BLaER1 treated with 17β-estradiol and CSF1 and Interleukin-3, amounts not matched to agents 10 nM and 100 nM (cell line): ENCODE results near the gene FAM124A.

ENCODE experiments used
- H3K27ac ChIP-seq, 11 experiments: shearing (Covaris generic); formaldehyde crosslinking; 2 replicates each; pipeline ENCODE4 v1.8.1; 2022
- H3K27me3 ChIP-seq, 11 experiments: shearing (Covaris generic); formaldehyde crosslinking; 2 replicates each; pipeline ENCODE4 v1.8.1; 2022
- H3K36me3 ChIP-seq, 11 experiments: shearing (Covaris generic); formaldehyde crosslinking; 2 replicates each; pipeline ENCODE4 v1.8.1; 2022
- H3K4me1 ChIP-seq, 10 experiments: shearing (Covaris generic); formaldehyde crosslinking; 2 replicates each; pipeline ENCODE4 v1.8.1; 2022
- H3K4me2 ChIP-seq, 11 experiments: shearing (Covaris generic); formaldehyde crosslinking; 2 replicates each; pipeline ENCODE4 v1.8.1; 2022
- H3K4me3 ChIP-seq, 10 experiments: shearing (Covaris generic); formaldehyde crosslinking; 2 replicates each; pipeline ENCODE4 v1.8.1; 2022
- H3K9ac ChIP-seq, 11 experiments: shearing (Covaris generic); formaldehyde crosslinking; 2 replicates each; pipeline ENCODE4 v1.8.1; 2022
- H3K9me3 ChIP-seq, 11 experiments: shearing (Covaris generic); formaldehyde crosslinking; replicated peaks in 1 of 11; 2 replicates each; pipeline ENCODE4 v1.8.1; 2022
- H4K20me1 ChIP-seq, 11 experiments: shearing (Covaris generic); formaldehyde crosslinking; 2 replicates each; pipeline ENCODE4 v1.8.1; 2022
- Cebpa-rat ChIP-seq, 11 experiments: shearing (Covaris generic); IDR thresholded peaks; 2 replicates each; pipeline ENCODE4 v1.8.1; 2022

The FAM124A gene

DNA sequence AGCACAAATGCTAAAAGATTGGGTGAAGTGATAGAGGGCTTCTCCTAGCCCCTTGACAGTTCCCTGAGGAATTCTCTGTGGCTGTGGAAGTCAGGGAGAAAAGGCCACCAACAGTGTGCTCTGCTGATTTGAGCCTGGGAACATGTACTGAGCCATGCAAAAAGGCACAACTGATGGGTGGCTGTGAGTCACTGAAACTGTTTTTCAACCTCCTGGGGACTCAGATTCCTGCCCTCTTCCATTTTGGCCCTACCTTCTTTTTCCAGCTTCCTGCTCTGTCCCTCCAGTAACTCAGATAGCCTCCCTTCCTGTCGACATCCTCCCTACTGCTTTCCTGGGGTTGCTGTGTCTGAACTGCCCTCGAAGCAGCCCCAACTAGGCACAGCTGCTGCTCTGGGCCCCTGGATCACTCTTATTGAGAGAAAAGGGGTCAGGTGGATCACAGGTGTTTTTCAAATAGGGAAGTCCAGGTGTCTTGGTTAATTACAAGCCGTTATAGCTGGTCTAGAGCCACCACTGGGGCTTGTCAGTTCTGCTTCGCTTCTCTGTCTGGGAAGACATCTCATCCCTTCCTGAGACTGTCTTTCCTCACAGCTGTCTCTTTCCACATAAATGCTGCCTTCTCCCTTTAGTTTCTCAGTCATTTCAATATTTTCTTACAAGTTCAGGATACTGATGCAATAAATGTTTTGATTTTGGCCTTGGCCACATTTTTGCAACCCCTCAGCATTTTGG, 13.7 kb downstream of the FAM124A start:
- Histone ChIP-seq H3K36me3 (no peaks in the 10 kb centered on the region), H3K4me1 (peaks cover 19 to 53% (median 41%) of the 10 kb centered on the region in 10 experiments), H3K27ac (peak overlapping the region in 4 of 11 experiments; percentile 55 to 83 (median 70); a peak in 8 of 22 replicates), H3K27me3 (no peaks in the 10 kb centered on the region), H4K20me1 (no peaks in the 10 kb centered on the region), H3K9me3 (peaks cover 0 to 8% (median 4%) of the 10 kb centered on the region in 11 experiments; a peak in 9 of 22 replicates), H3K9ac (peak overlapping the region in 3 of 11 experiments; percentile 20 to 68 (median 63); a peak in 5 of 22 replicates), H3K4me2 (peak overlapping the region; percentile 35 to 83 (median 72)), H3K4me3 (no peak overlapping the region)
- TF ChIP-seq Cebpa-rat (IDR thresholded peaks at IDR 0.05), result peak in 3 of 11 experiments; percentile 13 to 71 (median 66); a peak in 4 of 22 replicates

DNA sequence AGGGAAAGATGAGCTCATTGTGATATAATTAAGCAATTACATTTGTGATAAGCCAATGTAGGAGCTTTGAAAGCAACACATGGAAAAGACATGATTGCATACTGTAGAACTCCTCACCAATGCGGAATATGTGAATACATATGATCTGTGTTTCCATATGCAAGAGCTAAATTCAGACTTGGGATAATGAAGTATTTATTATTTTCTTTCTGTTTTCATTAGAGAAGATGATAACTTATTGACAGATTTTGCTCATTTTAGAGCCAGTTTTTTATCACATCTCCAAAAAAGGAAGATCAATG, 14.2 kb downstream of the FAM124A start:
- Histone ChIP-seq H4K20me1 (no peaks in the 10 kb centered on the region), H3K36me3 (no peaks in the 10 kb centered on the region), H3K4me1 (peaks cover 24 to 53% (median 41%) of the 10 kb centered on the region in 10 experiments), H3K27me3 (no peaks in the 10 kb centered on the region), H3K4me2 (peak overlapping the region in 10 of 11 experiments; percentile 35 to 83 (median 74); a peak in 15 of 22 replicates), H3K9me3 (peaks cover 0 to 8% (median 4%) of the 10 kb centered on the region in 11 experiments; a peak in 9 of 22 replicates), H3K4me3 (no peak overlapping the region), H3K27ac (peak overlapping the region in 4 of 11 experiments; percentile 36 to 83 (median 61); a peak in 8 of 22 replicates), H3K9ac (peak overlapping the region in 1 of 11 experiments; percentile 32; a peak in 1 of 22 replicates)
- 0 out of 22 replicates have a peak, but pooled peaks of 1 of the 11 experiments have one; percentile 1 for TF ChIP-seq Cebpa-rat (IDR thresholded peaks at IDR 0.05)

DNA sequence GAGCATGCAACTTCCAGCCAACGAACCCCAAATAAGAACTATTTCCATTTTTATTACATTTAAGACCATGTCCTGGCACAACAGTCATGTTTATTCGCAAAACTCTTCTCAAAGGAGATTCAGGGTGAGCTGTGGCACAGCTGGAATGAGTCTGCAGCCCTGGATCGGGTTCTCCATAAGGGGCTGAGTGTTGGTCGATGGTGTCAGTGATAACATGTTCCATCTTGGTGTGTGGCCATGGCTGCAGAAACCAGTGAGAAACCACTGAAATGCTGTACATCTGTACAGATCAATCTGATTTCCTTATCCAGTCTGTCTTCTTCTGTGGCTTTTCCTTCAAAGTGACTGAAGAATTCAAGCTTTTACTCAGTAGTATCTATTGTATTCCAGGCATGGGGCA, 15.2 kb downstream of the FAM124A start:
- peaks cover 32 to 53% (median 42%) of the 10 kb centered on the region in 10 experiments for H3K4me1 ChIP-seq

DNA sequence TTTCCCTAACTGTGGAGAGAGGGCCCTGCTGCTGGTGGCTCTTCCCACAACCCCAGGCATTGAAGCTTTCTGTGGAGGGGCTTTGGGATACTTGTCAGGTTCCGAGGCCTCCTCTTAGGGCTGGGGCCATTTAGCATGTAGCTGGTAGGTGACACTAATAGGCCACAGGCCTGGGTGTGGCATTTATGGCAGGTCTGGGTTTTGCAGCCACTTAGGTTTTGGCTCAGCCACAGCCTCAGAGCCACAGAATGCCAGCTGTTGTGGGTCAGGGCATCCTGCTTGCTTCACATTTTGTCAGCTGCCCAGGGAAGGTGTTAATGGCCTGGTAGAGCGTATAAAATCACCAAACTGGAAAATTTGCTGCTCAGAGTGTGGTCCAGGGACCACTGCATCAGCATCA, 15.7 kb downstream of the FAM124A start:
- H3K4me3 ChIP-seq, result no peak overlapping the region
- H3K27me3 ChIP-seq, result no peaks in the 10 kb centered on the region
- peaks cover 32 to 53% (median 43%) of the 10 kb centered on the region in 10 experiments for H3K4me1 ChIP-seq
- peaks cover 0 to 8% (median 3%) of the 10 kb centered on the region in 11 experiments; a peak in 9 of 22 replicates for H3K9me3 ChIP-seq
- H3K36me3 ChIP-seq, result no peaks in the 10 kb centered on the region
- no peaks in the 10 kb centered on the region for H4K20me1 ChIP-seq
- no peak overlapping the region; a peak in 1 of 22 replicates for H3K9ac ChIP-seq
- peak overlapping the region in 7 of 11 experiments; percentile 26 to 79 (median 45); a peak in 13 of 22 replicates for H3K4me2 ChIP-seq
- H3K27ac ChIP-seq, result peak overlapping the region in 4 of 11 experiments; percentile 36 to 83 (median 61); a peak in 7 of 22 replicates
- TF ChIP-seq Cebpa-rat (IDR thresholded peaks at IDR 0.05), result no peak

More for the DNA sequence above, 15.2 kb downstream of the FAM124A start:
- TF ChIP-seq Cebpa-rat (IDR thresholded peaks at IDR 0.05), result no peak
- Histone ChIP-seq H3K36me3 (no peaks in the 10 kb centered on the region), H3K27me3 (no peaks in the 10 kb centered on the region), H3K9me3 (peaks cover 0 to 8% (median 4%) of the 10 kb centered on the region in 11 experiments; a peak in 9 of 22 replicates), H3K9ac (peak overlapping the region in 1 of 11 experiments; percentile 32; a peak in 1 of 22 replicates), H4K20me1 (no peaks in the 10 kb centered on the region), H3K27ac (peak overlapping the region in 4 of 11 experiments; percentile 36 to 83 (median 61); a peak in 7 of 22 replicates), H3K4me2 (peak overlapping the region in 7 of 11 experiments; percentile 26 to 79 (median 45); a peak in 13 of 22 replicates), H3K4me3 (no peak overlapping the region)

DNA sequence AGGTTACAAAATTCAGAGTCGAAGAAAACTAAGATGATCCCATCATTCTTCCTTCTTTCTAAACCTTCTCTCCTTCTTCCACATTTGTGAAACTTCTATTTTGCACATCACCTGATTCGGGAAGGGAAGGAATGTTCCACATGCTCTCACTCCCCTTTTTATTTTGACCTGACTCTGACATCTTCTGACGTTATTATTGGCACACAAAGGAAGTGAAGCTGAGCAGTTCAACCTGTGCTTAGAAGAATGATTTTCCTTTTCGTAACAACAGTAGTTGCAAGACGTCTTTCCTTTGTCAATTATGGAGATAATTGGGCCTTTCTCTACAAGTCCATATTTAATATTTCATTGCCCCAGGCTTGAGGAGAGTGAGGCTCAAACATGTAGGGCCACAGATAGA, 18.0 kb downstream of the FAM124A start:
- Histone ChIP-seq H4K20me1 (no peaks in the 10 kb centered on the region), H3K27ac (no peak overlapping the region), H3K27me3 (no peaks in the 10 kb centered on the region), H3K4me2 (peak overlapping the region in 1 of 11 experiments; percentile 61; a peak in 3 of 22 replicates), H3K4me1 (peaks cover 20 to 42% (median 35%) of the 10 kb centered on the region in 10 experiments), H3K36me3 (no peaks in the 10 kb centered on the region), H3K4me3 (no peak overlapping the region), H3K9me3 (peaks cover 0 to 4% (median 0%) of the 10 kb centered on the region in 11 experiments; a peak in 1 of 22 replicates), H3K9ac (no peak overlapping the region)
- no peak for TF ChIP-seq Cebpa-rat (IDR thresholded peaks at IDR 0.05)

DNA sequence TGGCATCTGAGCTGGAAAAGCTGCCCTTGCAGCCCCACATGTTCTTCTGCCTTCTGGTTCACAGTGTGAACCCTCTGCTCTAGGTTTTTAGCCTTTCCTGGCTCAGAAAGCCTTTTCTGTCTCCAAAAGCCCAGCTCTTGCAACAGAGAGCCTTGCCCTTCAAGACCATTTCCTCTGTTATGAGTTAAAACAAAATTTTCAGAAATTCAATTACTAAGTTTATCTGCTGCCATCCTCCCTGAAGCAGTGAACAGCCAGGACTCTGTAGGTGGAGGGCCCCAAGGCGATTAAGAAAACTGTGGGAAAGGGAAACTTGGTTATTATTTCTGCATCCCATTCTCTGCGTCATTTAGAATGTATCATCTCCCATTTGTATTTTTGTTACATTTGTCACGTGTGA, 18.8 kb downstream of the FAM124A start:
- Histone ChIP-seq H3K27ac (peak overlapping the region in 3 of 11 experiments; percentile 2 to 37 (median 32); a peak in 3 of 22 replicates), H3K4me1 (peaks cover 15 to 37% (median 27%) of the 10 kb centered on the region in 10 experiments)
- no peak for TF ChIP-seq Cebpa-rat (IDR thresholded peaks at IDR 0.05)

DNA sequence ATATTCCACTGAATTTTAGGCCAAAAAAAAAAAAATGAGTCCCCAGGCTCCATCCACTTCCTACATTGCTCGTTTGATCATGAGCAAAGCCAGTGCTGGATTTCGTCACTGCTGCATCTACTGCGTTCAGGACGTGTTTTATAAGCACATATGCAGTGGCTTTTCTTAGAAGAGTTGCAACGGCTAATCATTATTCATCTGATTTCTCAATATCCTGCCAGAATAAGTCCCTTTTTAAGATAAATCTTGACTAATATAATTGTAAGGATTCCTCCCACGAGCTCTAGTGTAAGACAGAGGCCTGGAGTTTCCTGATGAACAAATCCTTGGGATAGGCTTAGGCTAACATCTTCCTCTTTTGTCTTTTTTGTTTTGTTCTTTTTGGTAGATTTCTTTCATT, 19.5 kb downstream of the FAM124A start:
- peak overlapping the region in 1 of 11 experiments; percentile 2; a peak in 1 of 22 replicates for H3K27ac ChIP-seq
- H3K27me3 ChIP-seq, result no peaks in the 10 kb centered on the region
- peaks cover 0 to 4% (median 0%) of the 10 kb centered on the region in 11 experiments; a peak in 1 of 22 replicates for H3K9me3 ChIP-seq
- no peak overlapping the region for H3K9ac ChIP-seq
- peaks cover 9 to 33% (median 19%) of the 10 kb centered on the region in 10 experiments; a peak in 19 of 20 replicates for H3K4me1 ChIP-seq
- TF ChIP-seq Cebpa-rat (IDR thresholded peaks at IDR 0.05), result no peak
- H4K20me1 ChIP-seq, result no peaks in the 10 kb centered on the region
- H3K4me3 ChIP-seq, result no peak overlapping the region
- H3K4me2 ChIP-seq, result peak overlapping the region in 4 of 11 experiments; percentile 9 to 61 (median 44); a peak in 7 of 22 replicates
- no peaks in the 10 kb centered on the region for H3K36me3 ChIP-seq

More for the DNA sequence above, 18.8 kb downstream of the FAM124A start:
- H3K9ac ChIP-seq, result no peak overlapping the region
- H3K4me2 ChIP-seq, result peak overlapping the region in 3 of 11 experiments; percentile 34 to 61 (median 53); a peak in 4 of 22 replicates
- H3K4me3 ChIP-seq, result no peak overlapping the region
- no peaks in the 10 kb centered on the region for H4K20me1 ChIP-seq
- H3K9me3 ChIP-seq, result peaks cover 0 to 4% (median 0%) of the 10 kb centered on the region in 11 experiments; a peak in 1 of 22 replicates
- no peaks in the 10 kb centered on the region for H3K27me3 ChIP-seq
- no peaks in the 10 kb centered on the region for H3K36me3 ChIP-seq

DNA sequence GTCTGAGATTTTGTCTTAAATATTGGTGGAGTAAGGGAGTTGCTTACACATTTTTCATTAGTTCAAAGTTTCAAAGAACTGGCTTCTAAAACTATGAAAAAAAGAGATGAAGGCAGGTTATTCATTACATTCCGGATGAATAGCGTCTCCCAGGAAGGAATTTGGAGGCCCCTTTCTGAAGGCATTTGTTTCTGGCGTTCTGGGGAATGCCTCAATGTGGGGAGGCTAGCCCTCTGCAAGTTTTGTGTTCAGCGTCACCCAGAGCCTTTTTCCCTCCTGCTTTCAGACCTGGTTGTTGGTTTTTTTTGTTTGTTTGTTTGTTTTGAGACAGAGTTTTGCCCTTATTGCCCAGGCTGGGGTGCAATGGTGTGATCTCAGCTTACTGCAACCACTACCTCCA, 21.0 kb downstream of the FAM124A start:
- no peaks in the 10 kb centered on the region for H3K27me3 ChIP-seq
- peaks cover 0 to 33% (median 6%) of the 10 kb centered on the region in 10 experiments; a peak in 14 of 20 replicates for H3K4me1 ChIP-seq
- H3K27ac ChIP-seq, result no peak overlapping the region
- TF ChIP-seq Cebpa-rat (IDR thresholded peaks at IDR 0.05), result no peak
- no peaks in the 10 kb centered on the region for H3K36me3 ChIP-seq
- H3K4me2 ChIP-seq, result no peak overlapping the region
- peaks cover 0 to 4% (median 0%) of the 10 kb centered on the region in 11 experiments; a peak in 1 of 22 replicates for H3K9me3 ChIP-seq
- H3K4me3 ChIP-seq, result no peak overlapping the region
- H4K20me1 ChIP-seq, result no peaks in the 10 kb centered on the region
- H3K9ac ChIP-seq, result no peak overlapping the region

DNA sequence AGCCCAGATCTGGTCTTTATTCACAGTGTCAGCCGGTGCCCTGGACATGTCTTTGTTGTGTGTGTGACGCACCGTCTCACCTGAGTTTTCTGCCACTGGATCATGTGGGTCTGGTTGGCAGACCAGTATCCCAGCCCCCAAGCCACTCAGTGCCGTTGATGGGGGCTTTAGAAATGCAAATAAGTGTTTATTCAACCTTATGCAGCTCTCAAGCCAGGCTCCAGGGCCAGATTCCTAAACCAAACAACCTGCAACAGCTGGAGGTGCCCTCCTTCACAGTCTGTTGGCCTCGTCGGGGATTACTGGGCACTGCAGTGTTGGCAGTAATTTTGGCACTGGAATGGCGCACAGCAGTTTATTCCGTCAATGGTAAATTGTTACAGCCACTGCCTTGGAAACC, 21.6 kb downstream of the FAM124A start:
- no peaks in the 10 kb centered on the region for H4K20me1 ChIP-seq
- H3K9me3 ChIP-seq, result no peaks in the 10 kb centered on the region; a peak in 1 of 22 replicates
- H3K27me3 ChIP-seq, result no peaks in the 10 kb centered on the region
- H3K4me3 ChIP-seq, result no peak overlapping the region
- no peak overlapping the region for H3K4me2 ChIP-seq
- no peak overlapping the region for H3K27ac ChIP-seq
- H3K4me1 ChIP-seq, result peaks cover 0 to 33% (median 1%) of the 10 kb centered on the region in 10 experiments; a peak in 6 of 20 replicates
- no peaks in the 10 kb centered on the region for H3K36me3 ChIP-seq
- H3K9ac ChIP-seq, result no peak overlapping the region
- TF ChIP-seq Cebpa-rat (IDR thresholded peaks at IDR 0.05), result no peak
